HG02588 (cell line): ENCODE results near the gene ACAT1.
A peak's percentile ranks its signal among the peaks of the same experiment; 100 is the strongest.
"Not testable (repeated sequence)": the region's sequence is repeated elsewhere in the genome, so short reads cannot be mapped to it uniquely, and the experiment has no call there.

ENCODE experiments used
- ATAC-seq: cut with Tn5 transposase; IDR thresholded peaks from one replicate; pipeline ENCODE4 v1.9.1; 2021; ENCODE audit warnings: mild to moderate bottlenecking, moderate library complexity; ENCODE audit not compliant: unreplicated experiment

The ACAT1 gene

DNA sequence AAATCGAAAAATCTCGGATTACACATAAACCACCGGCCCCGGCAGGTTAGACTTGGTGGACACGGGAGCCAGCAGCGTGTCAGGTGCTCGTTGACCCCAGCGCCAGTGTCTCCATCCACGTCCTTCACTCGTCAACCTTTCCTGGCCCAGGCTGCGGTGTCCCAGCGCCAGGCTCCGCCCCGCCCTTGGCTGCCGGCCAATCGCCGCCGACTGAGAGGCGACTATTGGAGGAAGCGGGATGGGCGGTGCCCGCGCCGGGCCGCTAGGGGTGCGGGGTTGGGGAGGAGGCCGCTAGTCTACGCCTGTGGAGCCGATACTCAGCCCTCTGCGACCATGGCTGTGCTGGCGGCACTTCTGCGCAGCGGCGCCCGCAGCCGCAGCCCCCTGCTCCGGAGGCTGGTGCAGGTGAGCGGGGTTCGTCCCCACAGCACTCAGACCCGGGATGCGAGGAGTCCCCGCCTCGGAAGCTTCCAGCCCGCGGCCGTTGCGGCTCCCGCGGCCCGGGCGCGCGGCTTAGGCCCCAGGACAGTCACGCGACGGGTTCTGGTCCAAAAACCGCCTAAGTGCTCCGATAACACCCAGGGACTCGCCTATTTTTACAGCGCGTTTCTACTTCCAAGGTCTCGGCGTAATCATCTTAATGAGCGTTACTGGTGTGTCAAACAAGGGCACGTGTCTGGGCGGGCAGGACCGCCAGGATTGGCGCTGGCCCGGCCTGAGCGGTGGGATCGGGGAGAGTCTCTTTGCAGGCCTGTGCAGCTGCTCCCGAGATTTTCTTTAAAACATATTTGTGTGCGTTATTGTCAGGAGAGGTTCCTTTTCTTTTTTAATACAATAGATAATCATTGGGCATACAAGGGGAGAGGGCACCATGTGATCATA, at the start of gene ACAT1:
TSS of gene ACAT1 (plus strand) at position 294 of the 882 bp plus-strand sequence. CDS start at position 334, 40 bp downstream.
- ATAC-seq, result peak; percentile 97

- ATAC-seq, result no peak
Measured at GRCh38 chr11:108084811-108085210, 36.6 kb upstream of the ACAT1 start.

DNA sequence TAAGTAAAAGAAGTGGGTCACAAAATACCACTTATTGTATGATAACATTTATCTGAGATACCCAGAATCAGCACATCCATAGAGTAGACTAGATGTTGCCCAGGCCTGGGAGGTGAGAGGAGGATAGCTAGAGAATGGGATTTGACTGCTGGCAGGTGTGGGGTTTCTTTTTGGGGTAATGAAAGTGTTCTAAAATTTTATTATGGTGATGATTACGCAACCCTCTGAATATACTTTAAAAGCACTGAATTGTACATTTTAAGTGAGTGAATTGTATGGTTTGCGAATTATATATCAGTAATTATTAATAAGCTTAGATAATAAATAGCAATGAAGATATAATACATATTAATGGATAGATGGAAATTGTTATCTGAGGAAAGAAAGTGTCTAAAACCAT, 35.7 kb upstream of the ACAT1 start:
- ATAC-seq, result no peak

- no peak for ATAC-seq
Measured at GRCh38 chr11:108092134-108092533, 29.2 kb upstream of the ACAT1 start.

DNA sequence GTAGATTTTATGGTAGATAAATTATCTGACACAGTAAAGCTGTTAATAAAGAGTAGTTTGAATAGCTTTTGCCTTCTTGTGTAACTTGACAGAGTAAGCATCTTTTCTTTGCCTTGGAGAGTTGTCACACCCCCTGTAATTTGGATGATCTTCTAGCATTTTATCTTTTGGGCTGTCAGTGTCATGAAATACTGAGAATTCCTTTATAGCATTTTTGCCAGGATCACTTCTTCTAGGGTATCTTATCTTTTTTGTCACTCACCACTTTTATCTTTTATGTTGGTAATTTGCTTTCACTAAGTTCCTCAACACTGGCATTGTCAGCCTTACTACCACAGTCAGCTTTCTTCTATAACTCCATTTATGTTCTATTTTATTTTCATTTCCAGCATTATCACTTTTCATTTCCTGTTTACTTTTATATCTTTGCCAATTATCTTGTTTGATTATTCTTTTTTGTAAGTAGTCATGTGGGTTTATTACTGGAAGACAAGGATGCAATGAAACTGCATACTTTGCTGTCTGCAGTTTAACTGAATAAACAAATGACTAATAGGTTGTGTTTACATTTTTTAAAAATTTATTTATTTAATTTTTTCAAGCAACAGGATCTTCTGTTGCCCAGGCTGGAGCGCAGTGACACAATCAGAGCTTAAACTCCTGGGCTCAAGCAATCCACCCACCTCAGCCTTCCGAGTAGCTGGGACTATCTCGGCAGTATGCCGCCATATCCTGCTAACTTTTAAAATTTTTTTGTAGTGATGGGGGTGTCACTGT, 28.1 kb upstream of the ACAT1 start:
- ATAC-seq, result no peak

- ATAC-seq, result no peak
Measured at GRCh38 chr11:108097179-108097578, 24.2 kb upstream of the ACAT1 start.

DNA sequence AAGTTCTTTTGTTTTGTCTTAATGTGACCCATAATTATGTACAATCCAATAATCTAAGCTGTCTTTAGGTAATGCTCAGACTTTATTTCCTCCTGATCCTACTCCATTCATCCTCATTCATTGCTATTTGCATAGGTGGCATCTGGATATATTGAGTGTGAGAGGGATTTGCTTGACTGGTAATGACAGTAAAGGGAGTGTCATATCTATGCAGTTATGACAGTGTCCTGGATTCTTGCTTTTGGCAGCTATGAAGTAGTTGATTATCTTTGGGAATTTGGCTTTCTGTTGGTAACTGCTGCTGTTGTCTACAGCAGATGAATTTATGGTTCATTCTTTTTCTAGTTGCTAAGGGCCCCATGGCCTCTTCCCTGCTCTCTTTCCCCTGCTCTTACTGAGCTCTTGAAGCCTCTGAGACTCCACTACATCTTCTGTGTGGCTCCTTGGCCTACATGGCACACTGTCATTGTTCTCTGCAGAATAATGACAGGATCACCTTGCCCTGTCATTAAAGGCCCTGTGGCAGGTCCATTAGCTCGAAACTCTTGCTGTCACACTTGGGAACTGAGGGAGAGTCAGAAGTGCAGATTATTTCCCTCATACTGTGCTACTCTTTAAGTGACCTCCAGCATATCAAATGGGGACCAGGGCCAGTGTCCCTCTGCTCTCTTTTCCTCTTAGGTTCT, 20.1 kb upstream of the ACAT1 start:
- ATAC-seq, result no peak

DNA sequence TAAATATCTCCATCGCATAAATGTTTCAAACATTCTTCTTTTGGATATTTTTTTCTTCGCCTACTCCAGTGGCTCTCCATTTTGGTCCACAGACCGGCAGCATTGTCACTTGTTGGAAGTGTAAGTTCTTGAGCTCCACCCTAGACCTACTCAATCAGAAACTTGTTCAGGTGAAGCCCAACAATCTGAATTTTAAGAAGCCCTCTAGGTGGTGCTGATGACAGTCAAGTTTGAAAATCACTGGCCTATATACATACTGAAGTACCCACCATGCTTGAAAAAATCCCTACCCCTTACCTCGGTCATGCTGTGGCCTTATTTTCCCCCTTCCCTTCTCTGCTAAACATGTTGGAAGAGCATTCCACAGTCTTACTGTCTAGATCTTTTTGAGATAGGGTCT, 10.2 kb upstream of the ACAT1 start:
- ATAC-seq, result no peak

- ATAC-seq, result no peak
Measured at GRCh38 chr11:108112057-108112456, 9.3 kb upstream of the ACAT1 start.

GRCh38 chr11:108115500-108116140, 5.7 kb upstream of the ACAT1 start:
- ATAC-seq, result no peak

GRCh38 chr11:108117746-108118371, 3.5 kb upstream of the ACAT1 start:
- ATAC-seq, result no peak

GRCh38 chr11:108120936-108121273, 462 bp upstream of the ACAT1 start:
- not testable (repeated sequence) for ATAC-seq

- ATAC-seq, result no peak
Measured at GRCh38 chr11:108122166-108122628, 830 bp downstream of the ACAT1 start.

- no peak for ATAC-seq
Measured at GRCh38 chr11:108125096-108125495, 3.7 kb downstream of the ACAT1 start.

DNA sequence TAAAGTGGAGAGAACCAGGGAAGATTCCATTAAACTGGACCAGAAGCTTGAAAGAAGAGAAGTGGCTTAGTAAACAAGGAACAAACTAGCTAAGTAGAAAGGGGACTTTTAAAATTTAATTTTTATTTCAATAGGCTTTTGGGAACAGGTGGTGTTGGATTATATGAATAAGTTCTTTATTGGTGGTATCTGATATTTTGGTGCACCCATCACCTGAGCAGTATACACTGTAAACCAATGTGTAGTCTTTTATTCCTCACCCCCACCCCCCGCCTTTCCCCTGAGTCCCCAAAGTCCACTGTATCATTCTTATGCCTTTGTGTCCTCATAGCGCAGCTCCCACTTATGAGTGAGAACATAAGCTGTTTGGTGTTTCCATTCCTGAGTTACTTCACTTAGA, 7.4 kb downstream of the ACAT1 start:
- no peak for ATAC-seq

DNA sequence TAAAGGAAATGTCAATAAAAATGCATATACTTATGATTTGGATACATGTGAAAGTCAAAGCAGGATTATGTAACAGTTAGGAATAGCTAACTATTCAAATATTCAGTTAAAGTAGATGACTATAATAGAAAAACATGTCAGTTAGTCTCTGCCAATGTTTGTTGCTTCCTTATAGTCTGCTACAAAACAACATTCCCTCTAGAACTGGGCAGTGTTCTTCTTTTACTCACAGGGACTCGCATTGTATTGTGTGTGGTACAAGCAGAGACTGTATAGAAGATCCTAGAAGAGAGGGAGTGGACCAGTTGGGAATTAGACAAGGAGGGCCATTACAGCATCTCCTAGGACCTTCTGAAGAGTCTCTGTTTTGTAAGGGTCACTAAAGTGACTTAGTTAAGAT, 10.6 kb downstream of the ACAT1 start:
- ATAC-seq, result no peak

- not testable (repeated sequence) for ATAC-seq
Measured at GRCh38 chr11:108132993-108133538, 11.7 kb downstream of the ACAT1 start.

DNA sequence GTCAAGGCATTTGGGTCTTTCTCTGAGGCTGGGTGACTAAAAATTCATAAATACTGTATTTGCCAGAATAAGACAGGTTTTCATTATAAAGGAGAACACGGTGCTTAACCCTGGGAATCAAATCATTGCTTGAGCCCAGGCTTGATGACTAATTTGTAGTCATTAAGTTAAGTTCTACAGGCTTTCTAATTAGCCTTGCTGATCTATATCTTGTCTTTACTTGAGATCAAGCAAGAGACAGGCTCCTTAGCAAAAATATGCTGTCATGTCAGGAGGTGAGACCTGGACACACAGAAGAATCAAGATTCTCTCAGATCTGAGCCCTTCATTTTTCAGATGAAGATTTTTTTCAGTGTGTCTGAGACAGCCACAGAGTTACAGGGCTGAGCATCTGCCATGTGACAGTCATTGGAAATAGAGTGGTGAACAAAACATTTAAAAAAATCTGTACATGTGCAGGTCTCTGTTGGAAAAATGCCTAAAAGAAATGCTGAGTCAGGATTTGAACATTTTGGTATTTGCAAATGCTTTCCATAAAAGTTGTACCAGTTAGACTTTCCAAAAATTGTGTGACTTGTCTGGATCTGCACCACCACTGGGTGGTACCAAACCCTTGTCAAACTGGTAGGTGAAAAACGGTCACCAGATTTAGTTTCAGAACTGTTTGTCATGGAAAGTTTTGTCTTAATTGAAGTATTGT, 14.6 kb downstream of the ACAT1 start:
- no peak for ATAC-seq

- ATAC-seq, result no peak
Measured at GRCh38 chr11:108137212-108137611, 15.8 kb downstream of the ACAT1 start.

DNA sequence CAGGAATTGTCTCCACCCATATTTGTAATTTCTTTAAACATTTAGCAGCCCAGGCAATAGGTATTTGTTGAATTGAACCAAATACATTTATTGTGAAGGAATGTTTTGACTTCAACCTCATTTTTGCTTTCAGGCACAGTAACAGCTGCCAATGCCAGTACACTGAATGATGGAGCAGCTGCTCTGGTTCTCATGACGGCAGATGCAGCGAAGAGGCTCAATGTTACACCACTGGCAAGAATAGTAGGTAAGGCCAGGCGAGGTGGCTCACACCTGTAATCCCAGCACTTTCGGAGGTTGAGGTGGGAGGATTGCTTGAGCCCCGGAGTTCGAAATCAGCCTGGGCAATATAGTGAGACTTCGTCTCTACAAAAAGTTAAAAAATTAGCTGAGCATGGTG, 20.9 kb downstream of the ACAT1 start:
- no peak for ATAC-seq
